Stimulated activated CD8-positive, alpha-beta memory T cell treated with anti-CD3 and anti-CD28 coated beads, Interleukin-12 subunit alpha, Interleukin-12 subunit beta, amount 100 ng/mL, for 1 hour (primary cell): Measurements from ENCODE around the gene SLC39A7.

Experiments used
- DNase-seq: peaks from one replicate; pipeline ENCODE4 v3.0.0-alpha.2; 2020; ENCODE audit warnings: low read depth

SLC39A7 gene, protein sequence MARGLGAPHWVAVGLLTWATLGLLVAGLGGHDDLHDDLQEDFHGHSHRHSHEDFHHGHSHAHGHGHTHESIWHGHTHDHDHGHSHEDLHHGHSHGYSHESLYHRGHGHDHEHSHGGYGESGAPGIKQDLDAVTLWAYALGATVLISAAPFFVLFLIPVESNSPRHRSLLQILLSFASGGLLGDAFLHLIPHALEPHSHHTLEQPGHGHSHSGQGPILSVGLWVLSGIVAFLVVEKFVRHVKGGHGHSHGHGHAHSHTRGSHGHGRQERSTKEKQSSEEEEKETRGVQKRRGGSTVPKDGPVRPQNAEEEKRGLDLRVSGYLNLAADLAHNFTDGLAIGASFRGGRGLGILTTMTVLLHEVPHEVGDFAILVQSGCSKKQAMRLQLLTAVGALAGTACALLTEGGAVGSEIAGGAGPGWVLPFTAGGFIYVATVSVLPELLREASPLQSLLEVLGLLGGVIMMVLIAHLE

DNA sequence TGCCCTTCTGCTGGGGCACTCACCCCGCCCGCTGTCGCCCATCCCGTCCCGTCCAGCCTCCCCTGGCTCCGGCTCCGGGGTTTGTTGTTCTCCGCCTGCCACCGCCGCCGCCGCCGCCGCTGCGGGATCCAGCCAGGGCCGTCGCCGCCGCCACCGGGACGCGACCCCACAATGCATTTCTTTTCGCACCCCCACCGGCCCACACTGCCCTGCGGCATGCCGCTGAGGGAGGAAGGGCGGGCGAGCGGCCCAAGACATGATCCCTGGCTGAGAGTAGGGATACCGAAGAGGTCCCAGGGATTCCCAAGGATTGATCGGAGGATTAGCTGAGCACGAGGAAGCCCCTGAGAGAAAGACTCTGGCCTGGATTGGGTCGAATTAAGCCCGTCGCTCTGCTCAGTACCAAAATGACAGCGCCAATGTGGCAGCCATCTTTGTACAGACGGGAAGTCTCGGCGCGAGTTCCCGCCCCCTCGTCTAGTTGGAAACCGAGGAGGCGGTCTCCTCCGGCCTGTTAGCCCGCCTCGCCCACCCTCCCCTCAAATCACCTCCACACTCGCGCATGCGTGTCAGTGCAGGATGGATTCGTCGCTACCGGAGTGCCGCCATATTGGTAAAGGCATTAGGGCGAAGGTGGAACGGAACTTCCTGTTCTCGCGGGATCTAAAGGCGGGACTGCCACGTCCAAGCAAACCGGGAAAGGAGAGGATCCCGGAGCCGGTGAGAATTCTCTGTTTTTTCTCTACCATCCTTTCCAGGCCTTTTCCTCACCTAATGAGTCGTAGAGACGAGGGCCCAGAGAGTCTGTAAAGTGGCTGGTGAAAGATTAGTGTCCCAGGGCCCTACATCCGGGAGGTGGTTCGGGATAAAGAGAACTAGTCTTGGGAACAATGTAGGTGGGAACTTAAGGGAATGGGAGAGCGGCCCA lies at the start of gene SLC39A7, which contains the start of gene RXRB:
Gene SLC39A7 (plus strand): TSS at position 649 of the 928 bp plus-strand sequence. CDS start 379 bp downstream, outside the sequence.
Gene RXRB (minus strand): TSS at position 447 of the 928 bp plus-strand sequence. CDS start 189 bp downstream, at position 258.
- DNase-seq: peak; percentile 99

GRCh38 chr6:33151050-33151449 lies 49.6 kb upstream of the SLC39A7 start:
- DNase-seq: no peak

GRCh38 chr6:33154349-33154748 lies 46.3 kb upstream of the SLC39A7 start:
- no peak for DNase-seq

GRCh38 chr6:33156561-33156960 lies 44.1 kb upstream of the SLC39A7 start:
- DNase-seq: no peak

GRCh38 chr6:33156964-33157363 lies 43.7 kb upstream of the SLC39A7 start:
- no peak for DNase-seq

GRCh38 chr6:33160096-33160495 lies 40.6 kb upstream of the SLC39A7 start:
- no peak for DNase-seq

DNA sequence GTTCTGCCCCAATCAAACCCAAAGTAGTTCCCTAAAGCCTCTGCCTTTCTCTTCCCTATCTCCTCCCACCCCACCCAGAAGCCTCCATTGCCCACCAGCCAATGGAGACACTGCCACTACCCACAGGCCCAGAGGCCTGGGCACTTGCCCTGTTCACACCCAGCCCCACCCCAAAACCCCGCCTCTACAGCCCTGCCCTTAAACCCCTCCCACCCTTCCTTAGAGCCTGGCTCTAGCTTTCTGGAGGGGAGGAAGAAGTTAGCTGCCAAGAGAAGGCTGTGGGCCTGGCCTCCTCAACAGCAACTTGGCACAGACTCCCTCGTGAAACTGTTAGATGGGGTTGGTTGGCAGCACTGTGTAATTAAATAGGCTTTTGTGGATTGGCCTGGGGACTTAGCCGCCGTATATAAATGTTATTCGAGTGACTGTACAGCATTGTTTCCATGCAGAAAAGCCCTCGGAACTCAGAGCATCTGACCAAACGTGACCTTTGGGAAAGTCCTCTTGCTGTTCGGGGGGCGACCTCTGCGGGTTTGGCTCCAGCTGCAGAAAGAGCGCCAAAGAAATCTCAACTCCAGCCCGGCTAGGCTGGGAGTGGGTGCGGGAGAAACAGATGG lies 39.8 kb upstream of the SLC39A7 start:
- DNase-seq: no peak

- DNase-seq: peak; percentile 73
These were observed 39.0 kb upstream of the SLC39A7 start for GRCh38 chr6:33161354-33162331.

GRCh38 chr6:33163540-33163939 lies 37.1 kb upstream of the SLC39A7 start:
- DNase-seq: no peak

DNA sequence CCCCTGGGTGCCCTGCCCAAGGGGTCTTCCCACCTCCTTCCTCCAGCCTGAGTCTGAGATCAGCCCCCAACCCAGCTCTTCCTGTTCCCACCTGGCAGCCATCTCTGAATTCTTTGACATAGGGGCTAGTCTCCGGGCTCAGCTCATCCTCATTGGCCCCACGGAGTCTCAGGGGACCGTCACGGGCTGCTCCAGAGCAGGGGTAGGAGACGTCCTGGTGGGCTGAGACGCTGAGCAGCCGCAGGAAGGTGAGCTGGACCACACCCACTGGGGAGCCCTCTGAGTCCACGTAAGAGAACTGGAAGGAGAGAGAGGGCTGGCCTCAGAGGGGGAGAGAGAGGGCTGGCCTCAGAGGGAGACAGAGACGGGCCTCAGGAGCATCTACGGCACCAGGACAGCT lies 36.5 kb upstream of the SLC39A7 start:
- no peak for DNase-seq

DNA sequence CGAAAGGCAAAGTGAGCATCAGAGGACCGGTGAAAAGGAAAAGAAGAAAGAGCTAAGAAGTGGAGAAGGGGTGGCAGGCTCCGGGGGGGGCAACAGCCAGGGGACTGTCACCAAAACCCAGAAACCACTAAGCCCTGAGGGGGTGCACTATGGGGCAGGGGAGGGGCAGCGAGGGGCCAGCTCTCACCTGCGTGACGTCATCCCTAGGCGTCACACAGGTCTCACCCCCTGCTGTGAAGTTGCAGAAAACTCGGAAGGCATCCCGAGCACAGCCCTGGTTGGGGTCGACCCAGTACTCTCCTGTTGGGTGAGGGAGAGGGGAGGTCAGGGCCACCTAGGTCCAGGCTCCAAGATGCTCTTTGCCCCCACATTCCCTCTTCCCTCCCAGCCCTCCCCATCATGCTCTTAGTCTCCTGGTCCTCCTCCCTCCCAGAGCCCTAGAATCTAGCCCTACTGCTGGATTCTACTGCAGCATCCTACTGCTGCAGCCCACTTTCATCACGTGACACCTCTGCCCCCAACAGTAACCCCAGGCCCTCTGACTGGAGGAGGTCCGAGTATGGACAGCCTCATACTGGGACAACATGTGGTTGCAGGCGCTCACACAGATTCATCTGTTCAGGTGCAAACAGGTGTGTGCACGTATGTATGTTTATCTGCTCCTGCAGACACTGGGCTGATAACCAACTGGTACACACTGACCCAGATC lies 35.8 kb upstream of the SLC39A7 start:
- DNase-seq: no peak

- no peak for DNase-seq
These were observed 34.9 kb upstream of the SLC39A7 start for GRCh38 chr6:33165581-33166258.

- DNase-seq: no peak
These were observed 34.3 kb upstream of the SLC39A7 start for GRCh38 chr6:33166363-33166762.

GRCh38 chr6:33166811-33167210 lies 33.9 kb upstream of the SLC39A7 start:
- no peak for DNase-seq

- no peak for DNase-seq
These were observed 33.0 kb upstream of the SLC39A7 start for GRCh38 chr6:33167374-33168283.

- DNase-seq: no peak
These were observed 32.4 kb upstream of the SLC39A7 start for GRCh38 chr6:33168284-33168601.

- no peak for DNase-seq
These were observed 32.0 kb upstream of the SLC39A7 start for GRCh38 chr6:33168639-33169038.

DNA sequence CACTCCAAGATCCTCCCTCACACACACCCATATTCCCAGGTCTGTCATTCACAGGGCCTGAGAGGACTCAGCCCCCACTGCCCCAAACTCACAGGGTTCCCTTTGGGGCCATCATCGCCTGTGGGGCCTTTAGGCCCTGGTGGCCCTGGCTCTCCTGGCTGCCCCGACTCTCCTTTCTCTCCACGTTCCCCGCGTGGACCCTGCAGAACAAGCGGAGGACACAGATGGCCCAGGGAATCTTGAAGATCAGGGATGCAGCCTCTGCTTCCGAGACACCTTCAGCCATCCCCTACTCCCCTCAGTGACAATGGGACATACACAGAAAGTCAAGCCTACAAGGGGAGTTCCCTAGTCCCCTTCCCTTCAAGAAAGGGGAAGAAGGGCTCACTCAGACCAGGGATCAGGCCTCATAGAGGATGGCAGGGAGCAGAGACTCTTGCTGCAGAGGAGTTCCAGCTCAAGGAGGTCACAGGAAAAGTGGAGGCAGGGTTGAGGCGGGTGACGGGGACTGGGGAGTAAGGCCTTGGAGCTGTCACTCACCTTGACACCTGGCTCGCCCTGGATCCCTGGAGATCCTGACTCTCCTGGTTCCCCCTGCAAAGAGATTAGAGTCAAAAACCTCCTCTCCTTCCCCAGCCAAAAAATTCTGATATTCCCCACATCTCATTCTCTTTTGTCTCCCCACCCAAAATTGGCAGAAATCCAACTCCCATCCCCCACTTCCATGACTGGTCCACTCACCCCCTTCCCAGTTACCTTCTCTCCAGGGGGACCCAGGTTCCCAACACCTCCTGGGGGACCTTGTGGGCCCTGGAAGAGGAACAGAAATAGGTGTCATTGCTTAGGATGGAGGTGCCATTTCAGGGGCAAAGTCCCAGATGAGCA lies 31.1 kb upstream of the SLC39A7 start:
- no peak for DNase-seq
